Placental epithelial cell (primary cell): ENCODE results near the gene SNX4. TPM values are rescaled to one million over a fixed set of nuclear protein-coding genes. Genes with fewer than 3 reads are reported as not detected.

Experiments
- small RNA-seq: library from RNA; depleted of rRNA; stranded (forward); fragments of <200 nt; gene quantifications from one replicate; pipeline ENCODE3, GENCODE V24; 2012
- total RNA-seq: library from RNA; depleted of rRNA; stranded (reverse); fragments of >200 nt; gene quantifications from 2 replicates; pipeline ENCODE4 v1.2.3, GENCODE V29; 2012

SNX4 gene
- total RNA-seq = 25.9 and 32.3 TPM in 2 replicates

DNA sequence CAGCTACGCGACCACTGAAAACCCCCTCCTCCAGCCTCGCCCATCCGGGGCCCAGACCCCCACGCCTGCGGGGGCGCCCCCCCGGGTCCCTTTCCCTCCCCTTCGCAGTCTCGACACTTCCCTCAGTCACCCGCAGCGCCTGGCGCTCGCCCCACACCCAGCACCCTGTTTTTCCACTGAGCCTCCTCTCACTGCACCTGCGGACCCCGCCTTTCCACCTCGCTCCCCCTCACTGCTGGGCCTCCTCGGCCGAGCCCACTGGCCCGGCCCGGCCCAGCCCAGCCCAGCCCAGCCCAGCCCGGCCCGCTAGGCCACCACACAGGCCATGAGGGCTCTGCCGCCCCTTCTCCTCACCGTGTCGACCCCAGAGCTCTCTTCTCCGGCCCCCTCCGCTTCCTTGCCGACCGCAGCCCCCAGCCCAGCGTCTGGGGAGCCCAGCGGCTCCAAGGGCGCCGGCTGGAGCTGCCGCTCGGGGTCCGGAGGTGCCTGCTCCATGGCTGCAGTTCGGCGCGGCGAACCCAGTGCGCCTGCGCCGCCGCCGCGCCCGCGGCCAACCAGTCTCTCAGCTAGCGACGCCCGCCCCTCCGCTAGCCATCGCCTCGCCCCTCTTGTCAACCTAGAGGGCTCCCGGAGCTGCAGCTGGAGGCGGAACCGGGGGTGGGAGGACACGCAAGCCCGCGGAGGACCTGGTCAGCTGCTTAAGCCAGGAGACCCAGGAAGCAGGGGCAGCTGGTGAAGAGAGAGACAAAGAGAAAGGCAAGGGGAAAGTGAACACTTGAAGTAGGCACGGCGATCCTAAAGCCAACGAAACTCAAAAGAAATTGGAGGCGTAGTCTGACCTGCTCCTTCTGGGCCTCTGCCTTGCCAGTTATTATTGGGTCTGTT lies at the start of gene SNX4:
Gene SNX4 (minus strand): TSS at position 525 of the 885 bp plus-strand sequence. CDS start 30 bp downstream, at position 495.

Small RNAs within 50 kb of the gene (small RNA-seq; reads per million reads assigned to genes)
- not detected for gene RF00019

Other genes with a start within 250 kb of the SNX4 start
- 20.8 and 27.1 TPM in 2 replicates for gene ZNF148, start 144.9 kb downstream of the SNX4 start, total RNA-seq
- 5.9 and 9.3 TPM in 2 replicates for gene OSBPL11, start 75.3 kb upstream of the SNX4 start, total RNA-seq